A549 (cell line): Measurements from ENCODE around the gene GGA1.

Source experiments
- EP300 ChIP-seq, 2 experiments: fragments of >200 bp; sonication (Bioruptor Twin); formaldehyde crosslinking; IDR thresholded peaks; 2 replicates in 1 of 2; 3 replicates in 1 of 2; pipeline ENCODE4 v1.6.1; 2016 to 2017
- TF ChIP-seq, protein P1 (sequence below): fragments of >200 bp; sonication (Bioruptor Twin); formaldehyde crosslinking; IDR thresholded peaks from 3 replicates; pipeline ENCODE4 v1.5.1; 2016

DNA sequence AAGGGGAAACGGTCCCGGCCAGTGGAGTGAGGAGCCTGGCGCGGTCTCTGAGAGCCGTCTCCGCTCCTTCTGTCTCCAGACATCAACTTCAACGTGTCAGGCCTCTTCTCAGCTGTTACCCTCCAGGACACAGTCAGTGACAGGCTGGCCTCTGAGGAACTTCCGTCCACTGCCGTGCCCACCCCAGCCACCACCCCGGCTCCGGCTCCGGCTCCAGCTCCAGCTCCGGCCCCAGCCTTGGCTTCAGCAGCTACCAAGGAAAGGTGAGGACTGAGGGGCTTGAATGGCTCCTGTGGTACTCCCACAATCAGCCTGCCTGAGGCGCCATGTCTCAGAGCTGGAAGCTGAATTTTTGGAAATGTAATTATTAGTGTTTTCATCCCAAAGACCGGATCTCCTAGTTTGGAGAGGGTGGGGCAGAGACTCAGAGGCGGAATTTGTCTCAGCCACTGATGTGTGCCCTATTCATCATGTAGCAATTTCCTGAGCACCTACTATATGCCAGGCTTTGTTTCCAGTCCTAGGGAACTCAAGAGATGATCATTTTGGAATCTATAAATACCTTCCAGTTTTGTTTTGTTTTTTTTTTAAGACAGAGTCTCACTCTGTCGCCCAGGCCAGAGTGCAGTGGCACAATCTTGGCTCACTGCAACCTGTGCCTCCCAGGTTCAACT lies 42.0 kb downstream of the GGA1 start:
- TF ChIP-seq EP300 (IDR thresholded peaks at IDR 0.05): no peak
- TF ChIP-seq, protein P1, sequence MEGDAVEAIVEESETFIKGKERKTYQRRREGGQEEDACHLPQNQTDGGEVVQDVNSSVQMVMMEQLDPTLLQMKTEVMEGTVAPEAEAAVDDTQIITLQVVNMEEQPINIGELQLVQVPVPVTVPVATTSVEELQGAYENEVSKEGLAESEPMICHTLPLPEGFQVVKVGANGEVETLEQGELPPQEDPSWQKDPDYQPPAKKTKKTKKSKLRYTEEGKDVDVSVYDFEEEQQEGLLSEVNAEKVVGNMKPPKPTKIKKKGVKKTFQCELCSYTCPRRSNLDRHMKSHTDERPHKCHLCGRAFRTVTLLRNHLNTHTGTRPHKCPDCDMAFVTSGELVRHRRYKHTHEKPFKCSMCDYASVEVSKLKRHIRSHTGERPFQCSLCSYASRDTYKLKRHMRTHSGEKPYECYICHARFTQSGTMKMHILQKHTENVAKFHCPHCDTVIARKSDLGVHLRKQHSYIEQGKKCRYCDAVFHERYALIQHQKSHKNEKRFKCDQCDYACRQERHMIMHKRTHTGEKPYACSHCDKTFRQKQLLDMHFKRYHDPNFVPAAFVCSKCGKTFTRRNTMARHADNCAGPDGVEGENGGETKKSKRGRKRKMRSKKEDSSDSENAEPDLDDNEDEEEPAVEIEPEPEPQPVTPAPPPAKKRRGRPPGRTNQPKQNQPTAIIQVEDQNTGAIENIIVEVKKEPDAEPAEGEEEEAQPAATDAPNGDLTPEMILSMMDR: no peak
